T-helper 1 cell treated with Interleukin-12 subunit alpha and Interleukin-12 subunit beta and Interleukin-4 antibody, amounts not matched to agents 30 μg/mL and 1 μg/mL, for 36 hours (primary cell): ENCODE results near the gene PLK2.

Experiments
- H3K27ac Mint-ChIP-seq: one replicate; pipeline ENCODE4 v1.8.0; 2021; ENCODE audit warnings: mild to moderate bottlenecking, mixed read lengths
- H3K27me3 Mint-ChIP-seq: one replicate; pipeline ENCODE4 v1.8.0; 2021; ENCODE audit warnings: low read depth, mixed read lengths
- H3K36me3 Mint-ChIP-seq: one replicate; pipeline ENCODE4 v1.8.0; 2021; ENCODE audit warnings: low read depth, mixed read lengths
- H3K4me1 Mint-ChIP-seq: one replicate; pipeline ENCODE4 v1.8.0; 2021; ENCODE audit warnings: low read depth, mixed read lengths
- H3K4me3 Mint-ChIP-seq: one replicate; pipeline ENCODE4 v1.8.0; 2021; ENCODE audit warnings: mild to moderate bottlenecking, moderate library complexity, mixed read lengths
- H3K9me3 Mint-ChIP-seq: one replicate; pipeline ENCODE4 v1.8.0; 2021; ENCODE audit warnings: mixed read lengths

PLK2 gene

DNA sequence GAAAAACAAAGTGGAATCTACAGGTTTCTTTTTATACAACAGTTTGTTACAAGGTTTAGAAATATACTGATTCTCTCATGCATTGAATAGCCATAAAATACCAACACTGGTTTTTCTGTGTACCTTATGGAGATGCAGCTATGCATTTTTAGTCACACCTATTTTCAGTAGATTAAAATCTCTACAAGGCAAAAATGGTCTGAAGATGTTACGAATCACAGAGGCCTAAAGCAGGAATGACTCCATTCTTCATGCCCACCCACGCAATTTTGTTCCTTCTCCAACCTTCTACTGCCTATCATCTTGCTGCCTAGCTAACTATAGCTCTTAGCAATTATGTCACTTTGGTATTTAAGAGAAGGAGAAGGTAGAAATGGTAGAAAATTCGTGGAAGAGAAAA is 9.9 kb downstream of the PLK2 start:
- Mint-ChIP-seq H3K27me3 (peaks cover 11% of the 10 kb centered on the region), H3K4me3 (no peak overlapping the region), H3K4me1 (no peaks in the 10 kb centered on the region), H3K27ac (no peak overlapping the region), H3K9me3 (peaks cover 4% of the 10 kb centered on the region), H3K36me3 (no peaks in the 10 kb centered on the region)

DNA sequence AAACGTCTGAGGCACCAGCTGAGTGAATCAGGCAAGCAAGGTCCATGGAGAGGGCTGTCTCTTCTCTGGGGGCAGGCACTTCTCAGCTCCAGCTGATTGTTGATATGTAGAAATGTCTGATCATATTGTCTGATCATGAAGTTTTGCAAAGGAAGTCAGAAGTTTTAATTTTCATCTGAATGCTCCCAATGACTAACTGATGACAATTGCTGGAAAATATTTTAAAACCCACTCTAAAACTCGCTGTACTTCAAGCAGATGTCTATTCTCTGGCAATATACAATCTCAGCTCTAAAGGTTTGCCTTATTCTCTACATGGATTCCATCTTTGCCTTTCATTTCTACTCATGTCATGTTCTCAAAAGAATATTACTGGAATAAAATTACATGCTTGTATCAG is 12.7 kb downstream of the PLK2 start:
- Mint-ChIP-seq H3K9me3 (peaks cover 4% of the 10 kb centered on the region), H3K27me3 (peaks cover 7% of the 10 kb centered on the region), H3K4me1 (no peaks in the 10 kb centered on the region), H3K27ac (no peak overlapping the region), H3K36me3 (no peaks in the 10 kb centered on the region), H3K4me3 (no peak overlapping the region)

DNA sequence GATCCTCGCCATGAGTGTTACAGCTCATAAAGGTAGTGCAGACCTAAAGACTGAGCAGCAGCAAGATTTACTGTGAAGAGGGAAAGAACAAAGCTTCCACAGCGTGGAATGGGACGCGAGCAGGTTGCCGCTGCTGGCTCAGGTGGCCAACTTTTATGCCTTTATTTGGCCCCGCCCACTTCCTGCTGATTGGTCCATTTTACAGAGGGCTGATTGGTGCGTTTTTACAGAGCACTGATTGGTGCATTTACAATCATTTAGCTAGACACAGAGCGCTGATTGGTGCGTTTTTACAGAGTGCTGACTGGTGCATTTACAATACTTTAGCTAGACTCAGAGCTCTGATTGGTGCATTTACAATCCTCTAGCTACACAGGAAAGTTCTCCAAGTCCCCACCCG is 13.9 kb downstream of the PLK2 start:
- peaks cover 3% of the 10 kb centered on the region for H3K27me3 Mint-ChIP-seq
- no peak overlapping the region for H3K27ac Mint-ChIP-seq
- H3K9me3 Mint-ChIP-seq: peaks cover 4% of the 10 kb centered on the region
- H3K4me3 Mint-ChIP-seq: no peak overlapping the region
- no peaks in the 10 kb centered on the region for H3K36me3 Mint-ChIP-seq
- H3K4me1 Mint-ChIP-seq: no peaks in the 10 kb centered on the region

DNA sequence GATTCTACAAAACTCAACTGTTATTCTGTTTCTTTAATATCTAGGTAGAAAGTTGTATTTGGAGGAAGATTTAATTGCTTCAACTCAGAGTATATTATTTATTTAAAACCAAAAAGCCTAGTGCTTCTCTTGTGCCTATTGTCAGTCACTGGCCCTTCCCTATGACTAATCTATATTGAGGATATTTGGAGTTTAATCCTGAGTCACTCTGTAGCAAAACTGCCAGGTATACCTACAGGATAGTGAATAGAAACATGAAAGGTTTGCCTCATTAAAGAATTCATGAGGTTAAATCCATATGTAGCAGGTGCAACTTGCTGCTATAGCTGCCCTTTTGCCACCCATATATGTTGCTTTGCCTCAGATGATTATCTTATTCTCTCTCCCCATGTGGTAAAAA is 15.1 kb downstream of the PLK2 start:
- peaks cover 4% of the 10 kb centered on the region for H3K9me3 Mint-ChIP-seq
- H3K27ac Mint-ChIP-seq: no peak overlapping the region
- no peaks in the 10 kb centered on the region for H3K27me3 Mint-ChIP-seq
- no peaks in the 10 kb centered on the region for H3K4me1 Mint-ChIP-seq
- H3K4me3 Mint-ChIP-seq: no peak overlapping the region
- no peaks in the 10 kb centered on the region for H3K36me3 Mint-ChIP-seq

DNA sequence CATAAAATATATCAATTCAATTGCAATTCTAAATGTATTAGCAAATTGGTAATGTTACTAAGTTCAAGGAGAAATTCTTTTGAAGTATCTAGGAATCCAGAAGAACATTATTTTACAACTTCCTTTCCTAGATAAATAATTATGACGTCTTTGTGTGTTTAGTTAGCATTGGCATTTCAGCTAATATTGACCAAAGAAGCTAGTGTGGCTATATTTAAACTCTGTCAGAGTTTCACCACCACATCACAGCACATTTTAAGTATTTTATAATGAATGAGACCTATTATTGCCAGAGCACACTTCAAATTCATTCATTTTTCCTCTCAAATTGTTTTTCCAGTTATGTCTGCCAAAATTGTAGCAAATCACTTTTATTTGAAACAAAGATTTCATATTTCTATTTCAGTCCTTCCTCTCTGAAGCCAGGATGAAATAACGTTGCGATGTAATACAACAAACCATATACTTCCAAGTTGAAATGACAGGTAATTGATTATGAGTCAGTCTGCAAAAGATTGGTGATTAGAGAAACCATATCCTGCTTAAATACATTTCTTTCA is 18.9 kb downstream of the PLK2 start:
- H3K4me1 Mint-ChIP-seq: no peaks in the 10 kb centered on the region
- peaks cover 3% of the 10 kb centered on the region for H3K9me3 Mint-ChIP-seq
- no peak overlapping the region for H3K27ac Mint-ChIP-seq

DNA sequence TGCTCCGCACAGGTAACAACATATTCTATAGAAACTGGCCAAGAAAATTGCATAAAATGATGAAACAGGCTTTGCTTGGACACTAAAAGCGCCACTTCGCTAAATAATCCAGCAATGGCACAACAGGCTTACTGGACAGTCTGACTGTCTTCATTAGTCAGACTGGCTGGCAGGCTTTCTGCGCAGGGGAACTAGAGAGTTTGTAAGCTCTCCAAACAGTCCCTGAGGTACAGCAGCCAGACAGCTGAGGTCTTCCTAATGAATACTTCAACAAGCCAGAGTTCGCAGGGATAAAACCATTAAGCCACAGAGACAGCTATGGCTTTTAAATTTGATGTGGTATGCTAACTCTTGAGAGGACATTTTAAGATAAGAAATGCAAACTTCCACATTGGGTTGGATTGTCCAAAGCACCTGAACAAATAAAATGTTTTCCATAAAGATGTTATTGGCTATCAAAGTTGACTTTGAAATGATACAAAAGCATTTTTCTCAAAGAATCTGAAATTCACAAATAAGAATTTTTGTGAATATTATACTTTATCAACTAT is 20.7 kb downstream of the PLK2 start:
- Mint-ChIP-seq H3K36me3 (no peaks in the 10 kb centered on the region), H3K4me3 (no peak overlapping the region)

More for the DNA sequence above, 18.9 kb downstream of the PLK2 start:
- no peaks in the 10 kb centered on the region for H3K27me3 Mint-ChIP-seq
- H3K36me3 Mint-ChIP-seq: no peaks in the 10 kb centered on the region
- no peak overlapping the region for H3K4me3 Mint-ChIP-seq

DNA sequence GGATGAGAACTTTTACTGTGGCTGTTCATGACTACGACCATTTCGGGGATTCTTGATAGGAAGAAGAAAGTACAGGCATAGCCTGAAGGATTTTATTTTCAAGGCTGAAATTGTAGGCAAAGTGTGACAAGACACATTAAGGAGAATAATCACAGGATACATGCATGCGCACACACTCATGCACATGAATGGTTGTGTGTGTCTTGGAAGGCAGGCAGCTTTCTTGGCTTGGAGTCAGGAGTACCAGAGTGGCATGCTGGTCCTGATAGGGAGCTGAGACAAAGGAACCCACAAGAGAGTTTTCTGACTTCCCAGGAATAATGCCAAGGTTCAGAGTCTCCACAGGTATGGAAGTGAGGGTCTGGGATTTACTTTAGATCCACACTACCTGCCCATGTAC is 22.2 kb downstream of the PLK2 start:
- Mint-ChIP-seq H3K27ac (no peak overlapping the region), H3K9me3 (no peaks in the 10 kb centered on the region), H3K4me1 (no peaks in the 10 kb centered on the region), H3K27me3 (no peaks in the 10 kb centered on the region), H3K4me3 (no peak overlapping the region), H3K36me3 (no peaks in the 10 kb centered on the region)

More for the DNA sequence above, 20.7 kb downstream of the PLK2 start:
- Mint-ChIP-seq H3K4me1 (no peaks in the 10 kb centered on the region), H3K27ac (no peak overlapping the region), H3K27me3 (no peaks in the 10 kb centered on the region), H3K9me3 (no peaks in the 10 kb centered on the region)

DNA sequence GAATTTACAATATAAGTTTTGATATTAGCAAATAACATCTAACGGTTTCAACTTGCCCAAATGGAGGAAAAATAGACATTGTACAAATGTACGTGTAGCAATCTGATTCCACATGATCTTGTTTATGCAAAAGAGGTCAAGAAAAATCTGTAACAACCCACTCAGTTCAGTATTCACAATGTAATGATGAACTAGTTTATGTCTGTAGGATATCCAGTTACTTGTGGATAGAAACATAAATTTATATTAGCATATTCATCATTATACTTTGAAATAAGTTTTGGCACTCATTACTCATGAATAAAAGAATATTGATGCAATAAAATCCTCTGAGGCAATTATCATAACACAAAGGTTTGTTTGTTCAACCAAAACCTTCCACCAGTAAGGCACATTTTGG is 28.1 kb downstream of the PLK2 start:
- Mint-ChIP-seq H3K4me1 (no peaks in the 10 kb centered on the region), H3K27ac (no peak overlapping the region), H3K9me3 (no peaks in the 10 kb centered on the region), H3K27me3 (no peaks in the 10 kb centered on the region), H3K4me3 (no peak overlapping the region), H3K36me3 (no peaks in the 10 kb centered on the region)

DNA sequence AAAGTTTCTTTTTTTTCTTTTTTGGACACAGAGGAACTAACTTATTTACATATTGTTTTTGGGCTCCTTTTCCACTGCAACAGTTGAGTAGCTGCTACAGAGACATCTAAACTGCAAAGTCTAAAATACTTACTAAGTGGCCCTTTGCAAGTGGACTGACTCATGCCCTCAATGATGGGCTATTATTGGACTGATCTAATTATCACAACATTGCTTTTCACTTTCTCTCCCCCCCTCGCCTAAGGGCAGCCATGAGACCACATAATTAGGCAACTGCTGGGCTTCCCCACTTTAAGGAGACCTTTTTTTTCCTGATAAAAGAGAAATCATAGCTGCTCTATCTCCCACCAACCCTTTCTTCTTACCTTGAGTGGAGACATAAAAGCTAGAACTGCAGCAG is 47.0 kb downstream of the PLK2 start:
- Mint-ChIP-seq H3K9me3 (no peaks in the 10 kb centered on the region), H3K36me3 (no peaks in the 10 kb centered on the region), H3K27me3 (peaks cover 13% of the 10 kb centered on the region), H3K27ac (no peak overlapping the region), H3K4me1 (no peaks in the 10 kb centered on the region), H3K4me3 (no peak overlapping the region)

DNA sequence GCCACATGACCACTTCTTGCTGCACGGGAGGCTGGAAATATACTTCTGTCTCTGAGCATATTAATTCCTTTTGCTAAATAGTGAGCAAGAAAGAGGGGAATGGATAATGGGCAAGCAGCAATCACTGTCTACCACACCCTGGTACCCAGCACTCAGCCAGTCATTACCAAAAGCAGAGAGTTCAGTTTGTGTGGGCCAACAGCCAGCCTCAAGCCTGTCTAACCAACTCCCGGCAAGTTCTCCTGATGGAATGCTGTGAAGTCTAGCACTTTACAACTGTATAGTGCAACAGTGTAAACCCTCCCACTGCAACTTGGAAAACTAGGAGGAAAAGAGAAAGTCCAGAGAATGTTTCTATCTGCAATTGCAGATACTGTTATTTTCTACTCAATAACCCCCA is 47.8 kb downstream of the PLK2 start:
- Mint-ChIP-seq H3K9me3 (no peaks in the 10 kb centered on the region), H3K4me1 (no peaks in the 10 kb centered on the region), H3K4me3 (no peak overlapping the region), H3K27me3 (peaks cover 13% of the 10 kb centered on the region), H3K27ac (no peak overlapping the region), H3K36me3 (no peaks in the 10 kb centered on the region)

DNA sequence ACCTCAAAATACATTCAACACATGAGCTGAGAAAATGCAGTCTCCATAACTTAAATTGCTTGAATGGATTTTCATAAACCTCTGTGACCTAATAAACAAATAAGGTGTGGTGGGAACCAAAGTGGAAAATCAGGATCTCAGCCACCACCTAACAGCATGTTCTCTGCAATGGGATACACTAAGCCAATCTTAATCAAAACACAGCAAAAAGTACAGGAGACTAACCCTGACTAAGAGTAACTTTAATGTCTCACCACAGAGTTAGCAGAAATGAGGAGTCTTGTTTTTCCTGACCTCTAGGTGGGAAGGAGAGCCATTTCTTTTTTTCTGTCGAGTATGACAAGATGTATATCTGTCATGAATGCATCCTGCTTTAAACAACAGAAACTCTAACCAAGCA is 48.5 kb downstream of the PLK2 start:
- Mint-ChIP-seq H3K9me3 (no peaks in the 10 kb centered on the region), H3K4me1 (no peaks in the 10 kb centered on the region), H3K36me3 (no peaks in the 10 kb centered on the region), H3K27me3 (peaks cover 13% of the 10 kb centered on the region), H3K4me3 (no peak overlapping the region), H3K27ac (no peak overlapping the region)

DNA sequence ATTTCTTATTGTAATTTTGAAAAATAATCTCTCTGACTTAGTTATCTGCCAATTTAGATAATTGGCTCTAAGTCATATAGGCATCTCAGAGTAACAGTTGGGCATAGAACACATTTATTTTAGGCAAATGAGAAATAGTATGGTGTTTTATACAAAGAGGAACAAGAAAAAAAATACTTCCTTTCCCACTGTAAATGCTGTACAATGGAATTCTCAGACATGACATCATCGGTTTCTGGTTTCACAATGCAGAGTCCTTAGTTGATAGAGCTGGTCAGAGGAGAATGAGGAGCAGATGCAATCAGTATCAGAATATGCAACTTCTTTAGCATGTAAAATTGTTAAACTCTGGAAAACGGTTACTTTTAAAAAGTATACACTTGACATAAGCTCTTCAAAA is 49.4 kb downstream of the PLK2 start:
- H3K4me1 Mint-ChIP-seq: no peaks in the 10 kb centered on the region
- H3K36me3 Mint-ChIP-seq: no peaks in the 10 kb centered on the region
- H3K27me3 Mint-ChIP-seq: peaks cover 13% of the 10 kb centered on the region
- no peak overlapping the region for H3K4me3 Mint-ChIP-seq
- H3K9me3 Mint-ChIP-seq: no peaks in the 10 kb centered on the region
- no peak overlapping the region for H3K27ac Mint-ChIP-seq

DNA sequence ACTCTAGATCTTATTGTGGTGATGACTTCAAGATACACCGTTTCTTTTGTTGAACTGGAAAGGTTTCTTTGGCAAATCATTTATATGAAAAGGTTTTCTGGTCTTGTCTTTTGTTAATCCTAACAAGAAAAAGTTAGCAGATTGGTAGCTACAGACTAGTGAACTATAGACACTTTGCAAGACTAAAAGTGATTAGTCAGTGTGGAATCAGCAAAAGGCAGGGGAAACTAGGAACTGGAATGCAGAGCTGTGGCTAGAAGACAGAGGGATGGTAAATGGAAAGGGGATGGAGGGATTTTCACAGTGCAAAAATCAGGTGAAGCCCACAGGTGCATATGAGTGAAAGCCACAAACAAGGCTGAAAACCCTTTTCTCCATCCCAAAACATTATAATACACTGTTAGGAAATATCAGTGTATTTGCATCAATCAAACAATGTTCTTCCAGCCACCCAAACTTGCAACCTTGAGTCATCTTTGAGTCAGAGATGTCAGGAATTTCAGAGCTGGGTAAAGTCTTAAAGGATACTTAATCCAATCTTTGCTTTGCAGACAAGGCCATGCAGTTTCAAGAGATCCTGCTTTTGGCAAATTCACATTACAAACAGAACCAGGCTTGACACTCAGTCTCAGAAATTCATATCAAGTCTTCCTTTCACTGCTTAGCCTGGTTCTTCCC is 52.7 kb downstream of the PLK2 start:
- no peak overlapping the region for H3K27ac Mint-ChIP-seq
- H3K27me3 Mint-ChIP-seq: peaks cover 18% of the 10 kb centered on the region
- H3K9me3 Mint-ChIP-seq: no peaks in the 10 kb centered on the region
- no peak overlapping the region for H3K4me3 Mint-ChIP-seq
- no peaks in the 10 kb centered on the region for H3K4me1 Mint-ChIP-seq
- H3K36me3 Mint-ChIP-seq: no peaks in the 10 kb centered on the region

DNA sequence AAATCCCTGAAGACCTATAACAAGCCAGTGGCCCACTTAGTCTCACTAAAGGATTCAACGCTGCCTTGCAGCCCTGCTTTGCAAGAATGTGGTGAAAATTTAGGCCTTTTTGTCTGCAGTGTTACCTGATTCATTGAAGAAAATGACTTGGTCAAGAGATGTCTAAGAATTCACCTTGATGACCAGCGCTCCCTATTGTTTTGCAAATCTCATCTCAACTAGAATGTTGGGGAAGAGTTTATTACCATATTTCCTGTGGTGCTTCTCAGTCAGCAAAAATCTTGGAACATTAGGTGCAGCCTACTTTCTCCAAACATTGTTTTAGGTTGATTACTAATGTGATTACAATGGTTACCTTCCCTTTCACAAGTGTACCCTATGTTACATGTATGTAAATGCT is 53.5 kb downstream of the PLK2 start:
- H3K27ac Mint-ChIP-seq: no peak overlapping the region
- no peaks in the 10 kb centered on the region for H3K4me1 Mint-ChIP-seq
- peaks cover 18% of the 10 kb centered on the region for H3K27me3 Mint-ChIP-seq
- no peaks in the 10 kb centered on the region for H3K9me3 Mint-ChIP-seq
- H3K4me3 Mint-ChIP-seq: no peak overlapping the region
- H3K36me3 Mint-ChIP-seq: no peaks in the 10 kb centered on the region

DNA sequence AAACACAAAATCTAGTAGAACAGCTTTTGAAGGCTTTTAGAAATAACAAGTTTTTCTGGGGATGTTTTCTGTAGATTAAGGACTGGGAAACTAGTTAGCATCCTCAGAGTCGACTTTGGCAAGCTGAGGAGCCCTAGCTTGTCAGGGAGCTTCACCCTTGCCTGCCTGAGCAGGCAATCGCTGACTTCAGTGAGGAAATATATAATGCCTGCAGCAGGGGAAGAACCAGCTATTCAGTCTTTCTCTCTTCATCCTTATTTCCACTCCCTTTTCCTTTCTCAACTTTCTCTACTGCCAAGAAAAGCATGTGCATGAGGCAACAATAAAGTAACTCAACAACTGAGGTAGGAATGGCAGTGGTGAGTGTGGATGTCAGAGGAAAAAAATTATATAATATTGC is 54.7 kb downstream of the PLK2 start:
- no peaks in the 10 kb centered on the region for H3K4me1 Mint-ChIP-seq
- no peaks in the 10 kb centered on the region for H3K36me3 Mint-ChIP-seq
- peaks cover 18% of the 10 kb centered on the region for H3K27me3 Mint-ChIP-seq
- H3K4me3 Mint-ChIP-seq: no peak overlapping the region
- H3K27ac Mint-ChIP-seq: no peak overlapping the region
- no peaks in the 10 kb centered on the region for H3K9me3 Mint-ChIP-seq
